Measurements from ENCODE around the gene PDE2A.

PDE2A gene

GRCh38 chr11:72634472-72635095 is 39.6 kb downstream of the PDE2A start:
- DNase-seq (ENCODE audit: low spot score) = no peak

- no peak for DNase-seq (ENCODE audit: low spot score)
Observed at GRCh38 chr11:72634016-72634415, 40.2 kb downstream of the PDE2A start.

GRCh38 chr11:72633068-72633467 is 41.2 kb downstream of the PDE2A start:
- no peak for DNase-seq (ENCODE audit: low spot score)

GRCh38 chr11:72631806-72632731 is 42.2 kb downstream of the PDE2A start:
- peak; percentile 16 for DNase-seq (ENCODE audit: low spot score)

- DNase-seq (ENCODE audit: low spot score) = no peak
Observed at GRCh38 chr11:72630104-72630852, 43.9 kb downstream of the PDE2A start.

- DNase-seq (ENCODE audit: low spot score) = no peak
Observed at GRCh38 chr11:72629266-72629665, 45.0 kb downstream of the PDE2A start.

GRCh38 chr11:72627594-72628281 is 46.5 kb downstream of the PDE2A start:
- no peak for DNase-seq (ENCODE audit: low spot score)

- no peak for DNase-seq (ENCODE audit: low spot score)
Observed at GRCh38 chr11:72626414-72626936, 47.7 kb downstream of the PDE2A start.

- DNase-seq (ENCODE audit: low spot score) = no peak
Observed at GRCh38 chr11:72625691-72626413, 48.4 kb downstream of the PDE2A start.

GRCh38 chr11:72624496-72625201 is 49.6 kb downstream of the PDE2A start:
- DNase-seq (ENCODE audit: low spot score) = no peak

- no peak for DNase-seq (ENCODE audit: low spot score)
Observed at GRCh38 chr11:72623052-72623451, 51.2 kb downstream of the PDE2A start.

- no peak for DNase-seq (ENCODE audit: low spot score)
Observed at GRCh38 chr11:72621008-72621610, 53.1 kb downstream of the PDE2A start.

- DNase-seq (ENCODE audit: low spot score) = no peak
Observed at GRCh38 chr11:72618803-72619202, 55.4 kb downstream of the PDE2A start.

- DNase-seq (ENCODE audit: low spot score) = no peak
Observed at GRCh38 chr11:72617080-72617762, 57.0 kb downstream of the PDE2A start.

GRCh38 chr11:72616655-72617054 is 57.6 kb downstream of the PDE2A start:
- no peak for DNase-seq (ENCODE audit: low spot score)

GRCh38 chr11:72615329-72615728 is 58.9 kb downstream of the PDE2A start:
- DNase-seq (ENCODE audit: low spot score) = no peak

GRCh38 chr11:72614381-72614780 is 59.8 kb downstream of the PDE2A start:
- no peak for DNase-seq (ENCODE audit: low spot score)

- no peak for DNase-seq (ENCODE audit: low spot score)
Observed at GRCh38 chr11:72613977-72614376, 60.2 kb downstream of the PDE2A start.

- no peak for DNase-seq (ENCODE audit: low spot score)
Observed at GRCh38 chr11:72613450-72613849, 60.8 kb downstream of the PDE2A start.

Data from cerebellar cortex (tissue), 1 donor.